ENCODE measurements around the gene ZNF587B.

- TF ChIP-seq POLR2A (IDR thresholded peaks at IDR 0.05) (no peak), CTCF (IDR thresholded peaks at IDR 0.05) (no peak)
These were observed 20.5 kb downstream of the ZNF587B start for GRCh38 chr19:57850553-57851017.

All from body of pancreas (tissue), 4 donors.